Ovary (tissue), 3 donors: ENCODE data around the gene ERICH6.

Experiments used
- POLR2A ChIP-seq: fragments of 450-650 bp; IDR thresholded peaks from one replicate; pipeline ENCODE4 v1.6.1; 2017; ENCODE audit warnings: antibody characterized with exemption, mild to moderate bottlenecking, moderate library complexity
- TF ChIP-seq, protein P1 (sequence below), 3 donors: fragments of 450-650 bp in 2 of 3; fragments of 200-600 bp in 1 of 3; IDR thresholded peaks; one replicate each; pipeline versions ENCODE4 v1.5.1 to v1.8.0; 2016 to 2022; ENCODE audit warnings: antibody characterized with exemption in 3 of 3, mild to moderate bottlenecking in 1 of 3
- donor health status: DM: no; HTN: no; CAD: no.

DNA sequence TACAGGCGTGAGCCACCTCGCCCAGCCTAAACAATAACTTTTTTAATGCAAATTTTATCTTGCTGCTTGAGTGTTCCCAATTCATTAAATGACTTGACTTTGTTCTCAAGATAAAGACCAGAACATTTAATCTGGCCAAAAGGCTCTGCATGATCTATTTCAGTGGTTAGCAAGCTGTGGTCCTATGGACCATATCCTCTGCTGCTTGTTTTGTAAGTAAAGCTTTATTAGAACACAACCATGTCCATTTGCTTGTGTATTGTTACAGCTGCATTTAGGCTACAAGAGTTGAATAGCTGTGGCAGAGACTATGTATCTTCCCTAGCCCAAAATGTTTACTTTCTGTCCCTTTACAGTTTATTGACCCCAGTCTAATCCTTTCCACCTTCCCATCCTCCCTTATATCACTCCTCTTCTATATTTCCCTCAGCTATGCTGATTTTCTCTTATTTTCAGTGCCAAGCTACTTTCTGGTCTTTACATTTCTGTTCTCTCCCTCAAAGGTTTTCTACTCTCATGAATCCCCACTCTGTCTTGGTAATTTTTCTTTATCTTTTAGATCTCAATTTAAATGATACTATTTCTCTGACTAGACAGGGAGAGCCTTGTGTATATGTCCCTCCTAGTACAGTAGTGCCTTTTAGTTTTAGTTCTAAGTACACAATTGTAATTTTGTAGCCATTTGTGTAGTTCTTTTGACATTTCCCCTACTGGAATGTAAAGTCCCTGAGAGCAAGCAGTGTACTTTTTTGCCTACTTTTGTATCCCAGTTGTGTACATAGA lies 77.4 kb downstream of the ERICH6 start:
- TF ChIP-seq, protein P1, sequence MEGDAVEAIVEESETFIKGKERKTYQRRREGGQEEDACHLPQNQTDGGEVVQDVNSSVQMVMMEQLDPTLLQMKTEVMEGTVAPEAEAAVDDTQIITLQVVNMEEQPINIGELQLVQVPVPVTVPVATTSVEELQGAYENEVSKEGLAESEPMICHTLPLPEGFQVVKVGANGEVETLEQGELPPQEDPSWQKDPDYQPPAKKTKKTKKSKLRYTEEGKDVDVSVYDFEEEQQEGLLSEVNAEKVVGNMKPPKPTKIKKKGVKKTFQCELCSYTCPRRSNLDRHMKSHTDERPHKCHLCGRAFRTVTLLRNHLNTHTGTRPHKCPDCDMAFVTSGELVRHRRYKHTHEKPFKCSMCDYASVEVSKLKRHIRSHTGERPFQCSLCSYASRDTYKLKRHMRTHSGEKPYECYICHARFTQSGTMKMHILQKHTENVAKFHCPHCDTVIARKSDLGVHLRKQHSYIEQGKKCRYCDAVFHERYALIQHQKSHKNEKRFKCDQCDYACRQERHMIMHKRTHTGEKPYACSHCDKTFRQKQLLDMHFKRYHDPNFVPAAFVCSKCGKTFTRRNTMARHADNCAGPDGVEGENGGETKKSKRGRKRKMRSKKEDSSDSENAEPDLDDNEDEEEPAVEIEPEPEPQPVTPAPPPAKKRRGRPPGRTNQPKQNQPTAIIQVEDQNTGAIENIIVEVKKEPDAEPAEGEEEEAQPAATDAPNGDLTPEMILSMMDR (IDR thresholded peaks at IDR 0.05) = no peak
- TF ChIP-seq POLR2A = no peak
